GM18951 (cell line): ENCODE data around the gene HPS3.
"Not testable (repeated sequence)": the region's sequence is repeated elsewhere in the genome, so short reads cannot be mapped to it uniquely, and the experiment has no call there.

ENCODE experiments used
- POLR2A ChIP-seq: IDR thresholded peaks from 4 replicates; pipeline ENCODE4 v1.6.1; 2011; ENCODE audit warnings: mild to moderate bottlenecking; ENCODE audit not compliant: insufficient read length, insufficient read depth; ENCODE audit errors: extremely low read depth
- in situ Hi-C: fragments of 300-500 bp; cut with MboI; formaldehyde crosslinking; loops from one replicate; pipeline ENCODE4 v1.12.0; 2022; ENCODE audit warnings: low sequenced_read_pairs, mixed read lengths, inconsistent platforms; ENCODE audit not compliant: unreplicated experiment

The HPS3 gene

DNA sequence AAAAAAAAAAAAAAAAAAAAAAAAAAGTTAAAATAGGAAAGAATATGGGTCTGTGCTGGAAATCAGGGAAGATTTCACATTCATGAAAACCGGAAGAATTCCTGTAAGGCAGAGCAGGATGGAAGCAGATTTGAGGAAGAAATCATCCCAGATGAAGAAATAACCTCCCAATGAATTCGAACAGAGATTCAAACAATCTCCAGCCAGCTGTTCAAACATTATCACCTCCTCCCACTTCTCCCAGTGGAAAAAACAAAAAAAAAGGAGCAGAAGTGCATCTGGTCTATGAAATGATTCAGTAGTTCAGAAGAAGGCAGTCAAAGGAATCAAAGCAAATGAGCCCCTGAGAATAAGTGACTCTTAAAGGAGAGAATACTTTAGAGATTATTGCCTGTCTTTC is 59.1 kb downstream of the HPS3 start:
- no peak for TF ChIP-seq POLR2A

DNA sequence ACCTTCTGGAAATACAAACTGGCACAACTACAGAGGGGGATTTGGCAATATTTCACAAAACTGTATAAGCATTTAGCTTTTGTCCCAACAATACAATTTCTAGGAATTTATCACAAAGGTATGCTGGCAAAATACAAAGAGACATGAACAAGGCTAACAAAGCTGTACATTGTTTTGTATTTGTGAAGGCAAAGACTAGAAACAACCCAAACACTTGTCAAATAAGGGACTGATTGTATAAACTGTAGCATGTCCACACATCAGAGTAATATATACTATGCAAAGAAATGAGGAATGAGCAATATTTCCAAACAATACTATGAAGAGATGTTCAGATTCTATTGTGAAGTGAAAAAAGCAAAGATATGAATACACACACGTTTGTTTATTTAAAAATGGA is 65.8 kb downstream of the HPS3 start:
- in situ Hi-C loops: no loop called here
- no peak for TF ChIP-seq POLR2A

More for the DNA sequence above, 59.1 kb downstream of the HPS3 start:
- in situ Hi-C loops: no loop called here

DNA sequence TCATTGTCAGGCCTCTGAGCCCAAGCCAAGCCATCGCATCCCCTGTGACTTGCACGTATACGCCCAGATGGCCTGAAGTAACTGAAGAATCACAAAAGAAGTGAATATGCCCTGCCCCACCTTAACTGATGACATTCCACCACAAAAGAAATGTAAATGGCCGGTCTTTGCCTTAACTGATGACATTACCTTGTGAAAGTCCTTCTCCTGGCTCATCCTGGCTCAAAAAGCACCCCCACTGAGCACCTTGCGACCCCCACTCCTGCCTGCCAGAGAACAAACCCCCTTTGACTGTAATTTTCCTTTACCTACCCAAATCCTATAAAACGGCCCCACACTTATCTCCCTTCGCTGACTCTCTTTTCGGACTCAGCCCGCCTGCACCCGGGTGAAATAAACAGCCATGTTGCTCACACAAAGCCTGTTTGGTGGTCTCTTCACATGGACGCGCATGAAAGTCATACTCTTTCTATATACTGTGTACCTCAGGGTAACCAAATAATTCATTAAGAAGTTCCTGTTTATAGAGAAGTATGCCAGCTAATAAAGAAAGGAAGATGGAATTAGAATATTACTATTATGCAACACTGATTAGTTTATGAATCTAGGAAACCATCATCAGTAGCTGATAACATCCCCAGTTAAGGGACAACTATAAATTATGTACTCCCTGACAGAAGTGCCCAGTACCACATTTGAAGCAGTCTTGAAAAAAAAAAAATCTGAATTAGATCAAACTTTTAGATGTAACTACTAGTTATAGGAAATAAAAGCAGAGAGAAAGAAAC is 67.6 kb downstream of the HPS3 start:
- in situ Hi-C loops: not testable (repeated sequence)

DNA sequence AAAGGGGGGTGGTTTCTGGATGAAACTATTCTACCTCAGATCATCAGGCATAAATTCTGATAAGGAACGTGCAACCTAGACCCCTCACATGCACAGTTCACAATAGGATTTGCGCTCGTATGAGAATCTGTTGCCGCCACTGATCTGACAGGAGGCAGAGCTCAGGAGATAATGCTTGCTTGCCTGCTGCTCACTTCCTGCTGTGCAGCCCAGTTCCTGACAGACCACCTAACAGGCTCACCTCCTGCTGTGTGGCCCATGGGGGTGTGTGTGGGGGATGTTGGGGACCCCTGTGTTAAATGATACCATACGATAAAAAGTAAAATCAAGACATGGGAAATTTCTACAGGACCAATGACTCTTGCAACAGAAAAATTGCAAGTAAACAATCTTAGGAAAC is 68.2 kb downstream of the HPS3 start:
- in situ Hi-C loops: no loop called here
- TF ChIP-seq POLR2A: no peak

DNA sequence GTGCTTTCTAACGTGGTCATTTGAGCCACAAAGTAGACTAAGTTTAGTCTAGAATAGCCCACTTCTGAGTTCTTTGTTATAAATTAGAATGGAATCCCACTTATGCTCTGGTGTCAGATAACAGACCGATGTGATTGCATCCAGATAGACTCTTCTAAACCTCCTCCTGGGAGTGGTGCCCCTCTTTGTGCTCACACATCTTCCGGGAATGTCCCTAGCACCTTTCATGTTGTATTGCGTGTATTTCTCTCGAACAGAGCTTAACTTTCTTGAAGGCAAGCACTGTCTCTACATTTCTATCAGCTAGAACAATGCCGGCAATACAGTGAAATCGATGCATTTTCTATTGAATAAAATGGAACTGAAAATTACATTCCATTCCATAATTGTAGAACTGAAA is 69.2 kb downstream of the HPS3 start:
- in situ Hi-C loops: no loop called here
- no peak for TF ChIP-seq POLR2A

DNA sequence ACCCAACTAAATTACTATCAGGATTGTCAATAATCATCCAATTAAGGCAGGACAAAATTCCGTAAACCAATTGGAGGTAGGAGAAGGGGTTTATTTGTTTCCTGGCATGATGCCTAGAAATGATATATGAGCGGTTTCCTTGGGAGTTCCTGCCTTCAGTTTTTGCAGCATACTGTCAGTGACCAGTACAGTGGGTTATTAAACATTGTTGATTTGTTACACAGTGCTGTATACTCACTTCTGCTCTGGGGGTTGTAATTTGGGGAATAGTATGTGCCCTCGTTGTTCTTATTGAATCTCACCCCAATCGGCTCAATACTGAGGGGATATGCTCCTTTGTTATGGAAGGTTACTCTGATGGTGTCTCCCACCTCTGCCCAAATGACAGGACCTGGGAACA is 70.0 kb downstream of the HPS3 start:
- in situ Hi-C loops: no loop called here
- no peak for TF ChIP-seq POLR2A

DNA sequence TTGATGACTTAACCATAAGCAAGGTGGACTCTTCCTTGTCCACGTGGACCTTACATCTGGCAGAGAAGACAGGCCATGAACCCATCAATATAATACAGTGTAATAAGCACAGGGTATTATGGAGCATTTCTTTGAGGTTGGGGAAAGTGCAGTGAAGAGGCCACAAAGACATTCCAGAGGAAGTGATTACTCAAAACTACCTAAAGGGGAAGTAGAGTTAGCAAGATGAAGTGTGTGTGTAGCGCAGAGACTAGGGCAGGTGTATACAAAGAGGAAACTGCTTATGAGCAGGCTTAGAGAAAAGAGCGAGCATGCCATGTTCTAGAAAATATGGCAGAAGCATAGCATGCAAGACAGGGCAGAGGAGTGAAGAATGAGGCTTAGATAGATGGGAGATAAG is 74.3 kb downstream of the HPS3 start:
- in situ Hi-C loops: no loop called here
- no peak for TF ChIP-seq POLR2A

DNA sequence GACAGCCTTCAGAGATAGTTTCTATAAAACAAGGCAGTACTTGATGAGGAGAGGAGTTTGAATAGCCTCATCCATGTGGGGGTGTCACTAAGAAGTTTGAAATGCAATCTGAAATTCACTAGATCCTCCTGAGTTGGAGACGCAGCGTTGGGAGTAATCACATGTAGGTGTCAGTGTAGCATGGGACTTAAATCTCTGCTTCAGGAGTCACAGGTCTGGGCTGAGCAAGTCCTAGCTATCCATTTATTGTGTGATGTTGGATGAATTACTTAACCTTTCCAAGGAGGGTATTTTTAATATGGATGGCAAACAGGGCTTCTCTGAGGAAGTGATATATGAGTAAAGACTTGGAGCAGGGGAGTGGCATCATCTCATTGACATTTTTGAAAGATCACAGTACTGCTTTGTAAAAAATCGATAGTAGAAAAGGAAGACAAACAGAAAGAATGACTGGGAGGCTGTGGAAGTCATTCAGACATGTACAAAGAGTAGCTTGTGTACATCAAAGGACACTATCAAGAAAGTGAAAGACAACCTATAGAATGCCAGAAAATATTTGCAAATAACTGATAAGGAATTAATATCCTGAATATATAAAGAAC is 75.1 kb downstream of the HPS3 start:
- in situ Hi-C loops: no loop called here
- no peak for TF ChIP-seq POLR2A

DNA sequence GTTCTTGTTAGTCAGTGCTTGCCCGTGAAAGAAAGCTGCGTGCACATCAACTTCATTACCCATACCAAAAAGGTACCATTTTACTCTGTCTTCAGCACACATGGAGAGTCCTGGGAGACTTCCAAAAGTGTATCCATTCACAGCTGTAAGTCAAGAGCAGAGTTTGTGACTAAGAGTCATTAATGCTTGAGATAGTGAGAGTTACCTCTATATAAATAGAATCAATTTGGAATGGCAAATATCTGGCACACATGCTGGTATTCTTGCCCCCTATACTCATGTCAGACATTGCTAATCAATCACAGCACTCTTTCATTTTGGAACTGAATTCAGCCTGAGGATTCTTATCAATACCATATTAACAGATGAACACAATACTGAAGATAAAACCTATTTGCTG is 78.0 kb downstream of the HPS3 start:
- no peak for TF ChIP-seq POLR2A
- in situ Hi-C loops: no loop called here

DNA sequence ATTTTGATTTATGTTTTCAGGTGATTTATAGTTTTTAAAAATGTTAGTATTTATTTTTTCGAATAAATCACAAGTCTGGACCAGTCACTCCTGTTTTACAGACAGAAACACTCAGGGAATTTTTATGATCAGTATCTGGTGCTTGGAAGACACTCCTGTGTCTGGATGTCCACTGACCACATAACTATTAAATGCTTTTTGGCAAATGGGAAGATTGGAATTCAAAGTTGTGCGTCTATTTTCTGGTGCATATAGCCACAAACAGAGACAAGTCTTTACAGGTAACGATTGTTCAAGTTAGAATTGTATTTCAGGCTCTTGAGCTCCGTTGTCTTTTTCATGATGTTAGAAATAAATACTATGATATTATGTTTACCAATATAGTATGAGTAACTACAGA is 80.0 kb downstream of the HPS3 start:
- TF ChIP-seq POLR2A: no peak
- in situ Hi-C loops: no loop called here

DNA sequence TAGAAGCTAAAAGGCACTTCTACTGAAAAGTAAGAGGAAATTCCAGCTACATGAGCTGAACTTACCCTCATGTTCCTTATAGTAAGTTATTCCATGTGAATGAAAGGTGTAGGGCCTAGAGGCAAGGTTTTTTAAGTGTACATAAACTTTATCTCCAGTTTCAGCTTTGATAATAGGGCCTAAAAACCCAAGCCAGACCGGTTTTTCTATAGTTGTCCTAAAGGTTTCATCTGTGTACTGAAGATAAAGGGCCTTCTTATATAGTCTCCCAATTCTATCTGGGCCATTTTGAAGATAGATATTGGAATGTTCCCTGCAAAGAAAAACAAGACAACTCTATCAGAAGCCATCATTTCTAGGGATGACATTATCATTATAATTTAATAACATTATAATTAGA is 82.9 kb downstream of the HPS3 start:
- in situ Hi-C loops: no loop called here

DNA sequence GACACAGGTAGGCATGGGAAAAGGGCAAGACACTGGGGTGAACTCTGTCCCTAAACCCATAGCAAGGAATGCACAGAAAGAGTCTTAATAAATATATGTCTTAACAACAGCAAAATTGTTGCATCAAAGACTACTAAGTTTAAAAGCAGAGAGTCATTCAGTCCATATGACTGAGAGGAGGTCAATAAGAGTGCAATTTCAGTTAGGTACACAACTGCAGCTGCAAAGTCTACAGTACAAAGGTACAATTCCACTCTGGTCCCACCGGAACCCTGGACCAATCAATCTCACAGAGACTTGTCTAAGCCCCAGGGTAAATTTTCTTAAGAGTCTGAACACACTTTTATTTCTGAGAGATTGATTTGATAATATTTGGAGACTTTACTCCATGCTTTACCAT is 85.3 kb downstream of the HPS3 start:
- no peak for TF ChIP-seq POLR2A
- in situ Hi-C loops: no loop called here

More for the DNA sequence above, 82.9 kb downstream of the HPS3 start:
- no peak for TF ChIP-seq POLR2A

DNA sequence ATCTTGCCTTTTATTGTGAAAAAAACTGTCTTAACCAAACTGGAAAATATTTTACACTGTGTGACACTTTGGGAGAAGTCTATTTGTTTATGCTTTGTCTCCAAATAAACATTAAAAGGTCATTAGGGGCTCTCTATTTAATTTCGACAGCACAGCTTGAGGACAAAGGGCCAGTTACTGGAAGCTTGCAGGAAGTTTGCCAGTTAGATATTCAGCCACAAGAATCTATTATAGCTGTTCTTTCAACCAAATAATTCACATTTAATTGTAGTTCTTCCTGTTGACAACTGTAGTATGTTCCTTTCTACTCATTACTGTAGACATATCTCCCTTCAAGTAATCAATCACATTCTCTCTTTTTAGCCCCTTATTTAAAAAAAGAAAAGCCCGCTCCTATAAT is 86.1 kb downstream of the HPS3 start:
- TF ChIP-seq POLR2A: no peak
- in situ Hi-C loops: no loop called here

DNA sequence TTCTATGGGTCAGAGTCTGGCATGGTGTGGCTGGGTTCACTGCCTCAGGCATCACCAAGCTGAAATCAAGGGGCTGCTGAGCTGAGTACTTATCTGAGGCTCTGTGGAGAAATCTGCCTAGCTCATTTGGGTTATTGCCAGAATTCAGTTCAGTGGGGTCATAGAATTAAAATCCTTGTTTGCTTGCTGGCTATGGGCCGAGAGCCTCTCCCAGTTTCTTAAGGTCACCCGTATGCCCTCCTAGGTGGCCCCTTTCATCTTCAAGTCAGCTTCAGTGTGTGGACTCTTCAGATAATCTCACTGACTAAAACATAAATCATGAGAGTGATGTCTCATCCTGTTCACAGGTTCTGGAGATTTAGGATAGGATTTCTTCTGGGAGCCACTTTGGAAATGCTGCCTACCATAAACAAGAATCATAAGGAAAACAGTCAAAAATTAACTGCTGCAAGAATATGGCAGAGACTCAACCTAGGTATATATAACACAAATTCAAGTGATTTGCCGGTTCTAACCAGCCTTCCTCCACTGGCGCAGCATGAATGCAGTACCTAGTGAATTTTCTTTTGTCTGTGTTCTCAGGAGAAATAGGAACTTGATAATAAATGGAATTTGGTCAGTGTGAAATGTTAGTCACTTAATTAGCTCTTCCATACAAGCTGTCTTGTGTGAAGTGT is 86.9 kb downstream of the HPS3 start:
- in situ Hi-C loops: no loop called here
- TF ChIP-seq POLR2A: no peak
